Measurements from ENCODE around the gene RALY. TPM values are rescaled to one million over a fixed set of nuclear protein-coding genes. Genes with fewer than 3 reads are reported as not detected.

Gene RALY
- total RNA-seq, 2 experiments from 2014 or later = 136 to 163 TPM

GRCh38 chr20:33951171-33951570 is 42.5 kb upstream of the RALY start:
- Histone ChIP-seq H4K20me1 (ENCODE audit: insufficient read depth, low read length) (no peaks in the 10 kb centered on the region), H3K36me3 (ENCODE audit: insufficient read depth, low read length) (peaks cover 3% of the 10 kb centered on the region; the same call in 1 of the 2 replicates), H3K27ac (ENCODE audit: low read depth, low read length, poor library complexity, severe bottlenecking) (no peak overlapping the region), H3K4me1 (ENCODE audit: insufficient read depth, low read length, poor library complexity, severe bottlenecking) (no peaks in the 10 kb centered on the region), H3K9me2 (ENCODE audit: insufficient read depth, low read length) (no peaks in the 10 kb centered on the region), H2AFZ (ENCODE audit: low read length) (no peak overlapping the region), H3K9me3 (ENCODE audit: low read length) (peaks cover 31% of the 10 kb centered on the region), H3K4me2 (ENCODE audit: low read length) (no peak overlapping the region), H3K79me2 (ENCODE audit: insufficient read depth, low read depth, low read length) (no peaks in the 10 kb centered on the region), H3K4me3 (ENCODE audit: low read depth, low read length, poor library complexity, severe bottlenecking) (no peak overlapping the region)
- BruUV-seq (replicated peaks) = no TSS peak
- POLR2A ChIA-PET = interaction anchor here (1.1 kb wide), 1 partner anchor 60 kb away, joined by 3 read pairs; no protein-coding TSS in a partner anchor
- intact Hi-C loops (cut with micrococcal nuclease; ENCODE audit: unreplicated experiment) = no loop called here
- CTCF ChIA-PET (ENCODE audit: unreplicated experiment) = interaction anchor here (0.9 kb wide), 1 partner anchor 42 kb away, joined by 3 read pairs; no protein-coding TSS in a partner anchor
- DNase-seq (ENCODE audit: low spot score) = no peak
- TF ChIP-seq, protein P1, sequence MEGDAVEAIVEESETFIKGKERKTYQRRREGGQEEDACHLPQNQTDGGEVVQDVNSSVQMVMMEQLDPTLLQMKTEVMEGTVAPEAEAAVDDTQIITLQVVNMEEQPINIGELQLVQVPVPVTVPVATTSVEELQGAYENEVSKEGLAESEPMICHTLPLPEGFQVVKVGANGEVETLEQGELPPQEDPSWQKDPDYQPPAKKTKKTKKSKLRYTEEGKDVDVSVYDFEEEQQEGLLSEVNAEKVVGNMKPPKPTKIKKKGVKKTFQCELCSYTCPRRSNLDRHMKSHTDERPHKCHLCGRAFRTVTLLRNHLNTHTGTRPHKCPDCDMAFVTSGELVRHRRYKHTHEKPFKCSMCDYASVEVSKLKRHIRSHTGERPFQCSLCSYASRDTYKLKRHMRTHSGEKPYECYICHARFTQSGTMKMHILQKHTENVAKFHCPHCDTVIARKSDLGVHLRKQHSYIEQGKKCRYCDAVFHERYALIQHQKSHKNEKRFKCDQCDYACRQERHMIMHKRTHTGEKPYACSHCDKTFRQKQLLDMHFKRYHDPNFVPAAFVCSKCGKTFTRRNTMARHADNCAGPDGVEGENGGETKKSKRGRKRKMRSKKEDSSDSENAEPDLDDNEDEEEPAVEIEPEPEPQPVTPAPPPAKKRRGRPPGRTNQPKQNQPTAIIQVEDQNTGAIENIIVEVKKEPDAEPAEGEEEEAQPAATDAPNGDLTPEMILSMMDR (conservative IDR thresholded peaks at IDR 0.05; ENCODE audit: low read length) = no peak
- TF ChIP-seq EZH2phosphoT487 (IDR thresholded peaks at IDR 0.05; ENCODE audit: borderline replicate concordance, low read depth, low read length) = no peak

DNA sequence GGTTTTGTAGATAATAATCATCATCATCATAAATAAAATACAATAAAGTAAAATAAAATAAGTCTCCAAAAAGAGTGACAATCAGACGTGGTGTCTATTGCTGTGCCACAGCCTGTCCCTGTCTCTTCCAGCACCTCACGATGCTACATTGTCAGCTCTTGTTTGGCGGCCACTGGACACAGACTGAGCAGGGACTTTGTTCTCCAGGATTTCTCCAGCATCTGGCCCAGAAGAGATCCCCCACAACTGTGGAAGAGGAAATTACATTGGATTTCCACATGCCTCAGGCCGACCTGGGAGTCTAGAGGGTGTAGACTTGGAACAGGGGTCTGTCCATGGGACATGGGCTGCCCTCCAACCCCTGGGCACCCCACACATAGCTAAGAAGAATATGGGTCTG is 39.2 kb upstream of the RALY start:
- no peak overlapping the region for H3K27ac ChIP-seq (ENCODE audit: low read depth, low read length, poor library complexity, severe bottlenecking)
- H3K4me2 ChIP-seq (ENCODE audit: low read length) = no peak overlapping the region
- no peaks in the 10 kb centered on the region for H4K20me1 ChIP-seq (ENCODE audit: insufficient read depth, low read length)
- TF ChIP-seq EZH2phosphoT487 (IDR thresholded peaks at IDR 0.05; ENCODE audit: borderline replicate concordance, low read depth, low read length) = no peak
- TF ChIP-seq, protein P1 (conservative IDR thresholded peaks at IDR 0.05; ENCODE audit: low read length) = no peak
- H3K79me2 ChIP-seq (ENCODE audit: insufficient read depth, low read depth, low read length) = no peaks in the 10 kb centered on the region
- ChIA-PET POLR2A (interaction anchor here (0.7 to 1.2 kb wide), 2 partner anchors 12 to 39 kb away, joined by 3 to 4 read pairs; no protein-coding TSS in a partner anchor), CTCF (ENCODE audit: unreplicated experiment) (no interaction called here)
- intact Hi-C loops (cut with micrococcal nuclease; ENCODE audit: unreplicated experiment) = no loop called here
- H3K36me3 ChIP-seq (ENCODE audit: insufficient read depth, low read length) = no peaks in the 10 kb centered on the region
- H3K9me3 ChIP-seq (ENCODE audit: low read length) = peaks cover 6% of the 10 kb centered on the region; the same call in 1 of the 2 replicates
- H3K4me3 ChIP-seq (ENCODE audit: low read depth, low read length, poor library complexity, severe bottlenecking) = no peak overlapping the region
- BruUV-seq (replicated peaks) = no TSS peak
- H2AFZ ChIP-seq (ENCODE audit: low read length) = no peak overlapping the region
- no peaks in the 10 kb centered on the region for H3K9me2 ChIP-seq (ENCODE audit: insufficient read depth, low read length)
- DNase-seq (ENCODE audit: low spot score) = no peak
- H3K4me1 ChIP-seq (ENCODE audit: insufficient read depth, low read length, poor library complexity, severe bottlenecking) = no peaks in the 10 kb centered on the region

DNA sequence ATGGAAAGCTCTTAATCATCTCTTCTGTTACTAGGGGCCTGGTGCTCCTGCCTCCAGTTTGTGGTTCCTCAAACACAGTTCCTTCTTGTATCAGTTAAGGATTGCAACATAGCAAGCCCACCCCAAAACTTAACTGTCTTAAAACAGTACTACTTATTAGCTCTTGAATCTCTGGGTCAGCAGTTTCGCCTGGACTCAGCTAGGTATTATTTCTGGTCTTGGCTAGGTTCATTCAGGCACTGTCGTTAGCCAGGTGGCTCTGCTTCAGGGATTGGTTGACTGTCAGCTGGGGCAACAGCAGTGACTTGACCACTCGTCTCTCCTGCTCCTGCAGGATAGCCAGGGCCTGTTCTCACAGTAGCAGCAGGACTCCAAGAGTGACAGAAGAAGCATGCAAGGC is 30.0 kb upstream of the RALY start:
- H3K27ac ChIP-seq (ENCODE audit: low read depth, low read length, poor library complexity, severe bottlenecking) = no peak overlapping the region
- H3K79me2 ChIP-seq (ENCODE audit: insufficient read depth, low read depth, low read length) = no peaks in the 10 kb centered on the region
- H3K4me1 ChIP-seq (ENCODE audit: insufficient read depth, low read length, poor library complexity, severe bottlenecking) = no peaks in the 10 kb centered on the region
- CTCF ChIA-PET (ENCODE audit: unreplicated experiment) = no interaction called here
- TF ChIP-seq EZH2phosphoT487 (IDR thresholded peaks at IDR 0.05; ENCODE audit: borderline replicate concordance, low read depth, low read length) = no peak
- TF ChIP-seq, protein P1 (conservative IDR thresholded peaks at IDR 0.05; ENCODE audit: low read length) = no peak
- DNase-seq (ENCODE audit: low spot score) = no peak
- BruUV-seq (replicated peaks) = no TSS peak
- H3K4me3 ChIP-seq (ENCODE audit: low read depth, low read length, poor library complexity, severe bottlenecking) = no peak overlapping the region
- H3K9me3 ChIP-seq (ENCODE audit: low read length) = no peaks in the 10 kb centered on the region
- no peaks in the 10 kb centered on the region for H4K20me1 ChIP-seq (ENCODE audit: insufficient read depth, low read length)
- intact Hi-C loops (cut with micrococcal nuclease; ENCODE audit: unreplicated experiment) = no loop called here
- H3K4me2 ChIP-seq (ENCODE audit: low read length) = no peak overlapping the region
- H2AFZ ChIP-seq (ENCODE audit: low read length) = no peak overlapping the region
- POLR2A ChIA-PET = interaction anchor here (0.6 to 1.2 kb wide), 3 partner anchors 29 to 406 kb away, joined by 4 to 5 read pairs (median 4); no protein-coding TSS in a partner anchor
- no peaks in the 10 kb centered on the region for H3K36me3 ChIP-seq (ENCODE audit: insufficient read depth, low read length)
- no peaks in the 10 kb centered on the region for H3K9me2 ChIP-seq (ENCODE audit: insufficient read depth, low read length)
